Parathyroid adenoma (tissue), 2 donors: ENCODE measurements around the gene RSPRY1.

ENCODE experiments used
- H2AFZ ChIP-seq: fragments of 300-600 bp; sonication (generic); one replicate; pipeline ENCODE4 v1.7.0; 2017; ENCODE audit warnings: antibody characterized with exemption, mild to moderate bottlenecking
- H3K27ac ChIP-seq: fragments of 300-600 bp; sonication (generic); one replicate; pipeline ENCODE4 v1.7.0; 2017
- H3K27me3 ChIP-seq: fragments of 300-600 bp; sonication (generic); one replicate; pipeline ENCODE4 v1.7.0; 2017; ENCODE audit warnings: low read length; ENCODE audit not compliant: control insufficient read depth, insufficient read depth
- H3K36me3 ChIP-seq: fragments of 300-600 bp; sonication (generic); one replicate; pipeline ENCODE4 v1.7.0; 2017; ENCODE audit warnings: low read length; ENCODE audit not compliant: control insufficient read depth, insufficient read depth
- H3K4me1 ChIP-seq: fragments of 300-600 bp; sonication (generic); one replicate; pipeline ENCODE4 v1.7.0; 2017; ENCODE audit warnings: control low read depth
- H3K4me2 ChIP-seq: fragments of 300-600 bp; sonication (generic); one replicate; pipeline ENCODE4 v1.7.0; 2017; ENCODE audit warnings: low read length
- H3K4me3 ChIP-seq: fragments of 300-600 bp; sonication (generic); one replicate; pipeline ENCODE4 v1.7.0; 2017; ENCODE audit warnings: low read depth, low read length
- H3K79me2 ChIP-seq: fragments of 300-600 bp; sonication (generic); one replicate; pipeline ENCODE4 v1.7.0; 2017; ENCODE audit warnings: control low read depth
- H3K9ac ChIP-seq: fragments of 300-600 bp; sonication (generic); one replicate; pipeline ENCODE4 v1.7.0; 2017; ENCODE audit warnings: mild to moderate bottlenecking
- H3K9me3 ChIP-seq: fragments of 300-600 bp; sonication (generic); one replicate; pipeline ENCODE4 v1.7.0; 2017; ENCODE audit warnings: low read length; ENCODE audit not compliant: control insufficient read depth
- CTCF ChIP-seq: fragments of 300-600 bp; sonication (generic); IDR thresholded peaks from one replicate; pipeline ENCODE4 v1.7.0; 2017; ENCODE audit warnings: antibody characterized with exemption, mild to moderate bottlenecking
- donor health status: primary hyperparathyroidism.

The RSPRY1 gene

DNA sequence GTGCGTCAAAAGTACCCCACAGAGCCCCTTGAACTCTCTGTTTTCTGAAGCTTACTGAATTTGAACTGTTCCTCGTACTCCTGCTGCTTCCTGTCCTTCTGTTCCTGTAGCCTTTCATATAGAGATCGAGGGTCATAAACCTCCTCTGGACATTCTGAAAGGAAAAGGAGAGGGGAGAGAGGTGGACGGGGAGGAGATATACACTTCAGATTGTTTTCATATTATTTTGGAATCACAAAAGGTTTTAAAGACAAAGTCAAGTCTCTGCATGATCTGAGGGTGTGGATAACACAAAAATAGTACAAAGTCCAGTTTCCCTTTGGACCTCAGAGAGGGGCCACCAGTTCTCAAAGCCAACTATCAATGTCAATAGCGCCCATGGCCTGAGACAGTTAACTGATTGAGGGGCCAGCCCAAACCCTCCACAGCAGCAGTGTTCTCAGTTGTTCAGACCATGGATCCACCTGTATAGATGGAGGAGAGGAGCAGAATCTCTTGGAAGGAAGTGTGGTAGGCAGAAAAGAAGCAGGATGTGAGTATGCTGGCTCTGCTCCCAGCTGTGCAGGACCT is 13.3 kb upstream of the RSPRY1 start:
- Histone ChIP-seq H3K4me2 (no peak overlapping the region), H3K9ac (no peak overlapping the region), H3K27me3 (no peaks in the 10 kb centered on the region), H3K79me2 (peaks cover 6% of the 10 kb centered on the region), H3K4me3 (no peak overlapping the region), H2AFZ (no peak overlapping the region), H3K36me3 (no peaks in the 10 kb centered on the region), H3K4me1 (no peaks in the 10 kb centered on the region), H3K27ac (no peak overlapping the region), H3K9me3 (no peaks in the 10 kb centered on the region)
- TF ChIP-seq CTCF, result no peak

DNA sequence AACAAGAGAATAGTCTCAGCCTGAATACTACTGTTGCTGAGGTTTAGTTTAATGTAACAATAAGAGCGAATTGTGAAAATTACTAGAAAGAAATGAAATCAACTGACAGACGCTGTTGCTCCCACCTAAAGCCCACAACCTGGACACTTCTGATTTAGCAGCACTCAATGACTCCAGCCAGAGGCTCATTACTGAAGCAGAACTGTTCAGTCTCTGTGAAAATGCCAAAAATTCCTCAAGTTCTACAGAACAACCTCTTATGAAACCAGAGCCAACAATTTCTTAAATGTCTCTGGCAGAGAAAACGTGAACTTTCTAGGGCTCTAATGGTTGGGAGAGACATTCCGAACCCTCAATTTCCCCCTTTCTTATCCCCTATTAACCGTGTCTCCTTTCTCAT is 10.2 kb upstream of the RSPRY1 start:
- no peak overlapping the region for H3K27ac ChIP-seq

DNA sequence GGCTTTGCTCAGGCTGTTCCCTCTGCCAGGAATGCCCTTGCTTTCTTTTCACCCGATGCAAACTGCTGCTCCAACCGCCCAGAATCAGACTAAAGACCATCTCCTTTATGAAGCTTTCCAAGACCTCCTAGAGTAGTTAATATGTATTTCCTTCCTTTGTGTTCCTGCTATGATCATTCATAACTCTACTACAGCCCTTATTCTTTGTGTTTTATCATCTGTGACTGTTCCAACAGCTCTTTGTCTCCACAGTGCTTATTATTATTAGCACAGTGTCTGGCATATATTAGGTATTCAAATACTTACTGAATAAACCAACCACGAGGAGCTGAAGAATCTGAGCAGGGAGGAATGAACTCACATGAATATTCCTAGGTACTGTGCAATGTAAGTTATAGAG is 7.9 kb upstream of the RSPRY1 start:
- Histone ChIP-seq H3K79me2 (peaks cover 14% of the 10 kb centered on the region), H3K27ac (no peak overlapping the region), H3K9me3 (no peaks in the 10 kb centered on the region), H2AFZ (no peak overlapping the region), H3K4me2 (no peak overlapping the region), H3K36me3 (no peaks in the 10 kb centered on the region), H3K27me3 (no peaks in the 10 kb centered on the region), H3K9ac (no peak overlapping the region), H3K4me3 (no peak overlapping the region), H3K4me1 (no peaks in the 10 kb centered on the region)
- no peak for TF ChIP-seq CTCF

More for the DNA sequence above, 10.2 kb upstream of the RSPRY1 start:
- no peaks in the 10 kb centered on the region for H3K9me3 ChIP-seq
- no peak overlapping the region for H3K4me2 ChIP-seq
- no peaks in the 10 kb centered on the region for H3K4me1 ChIP-seq
- H3K79me2 ChIP-seq, result peaks cover 6% of the 10 kb centered on the region
- no peak overlapping the region for H2AFZ ChIP-seq
- no peak for TF ChIP-seq CTCF
- H3K27me3 ChIP-seq, result no peaks in the 10 kb centered on the region
- no peak overlapping the region for H3K4me3 ChIP-seq
- no peaks in the 10 kb centered on the region for H3K36me3 ChIP-seq
- H3K9ac ChIP-seq, result no peak overlapping the region

DNA sequence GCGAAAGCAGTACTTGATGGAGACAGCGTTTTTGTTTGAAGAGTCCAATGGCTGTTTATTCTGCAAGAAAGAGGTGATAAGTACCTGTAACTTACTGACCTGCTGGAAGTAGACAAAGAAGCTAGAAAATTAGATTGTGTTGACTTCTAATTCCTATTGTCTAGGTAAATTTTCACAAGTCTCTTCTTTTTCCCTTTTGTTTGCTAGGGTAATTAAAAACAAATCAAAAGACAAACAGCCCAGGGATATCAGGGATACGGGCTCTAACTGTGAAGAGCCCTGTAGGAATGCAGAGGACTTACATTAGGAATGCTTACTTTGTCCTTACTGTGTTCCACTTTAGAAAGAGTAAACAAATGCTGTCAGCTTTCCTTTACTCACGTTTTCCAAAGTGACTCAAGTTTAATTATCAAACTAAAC is 7.3 kb upstream of the RSPRY1 start:
- Histone ChIP-seq H3K27ac (no peak overlapping the region), H3K4me2 (no peak overlapping the region), H3K4me1 (no peaks in the 10 kb centered on the region), H3K4me3 (no peak overlapping the region), H3K27me3 (no peaks in the 10 kb centered on the region), H3K9ac (no peak overlapping the region), H3K9me3 (no peaks in the 10 kb centered on the region), H3K36me3 (no peaks in the 10 kb centered on the region), H2AFZ (no peak overlapping the region), H3K79me2 (peaks cover 14% of the 10 kb centered on the region)
- TF ChIP-seq CTCF, result no peak

DNA sequence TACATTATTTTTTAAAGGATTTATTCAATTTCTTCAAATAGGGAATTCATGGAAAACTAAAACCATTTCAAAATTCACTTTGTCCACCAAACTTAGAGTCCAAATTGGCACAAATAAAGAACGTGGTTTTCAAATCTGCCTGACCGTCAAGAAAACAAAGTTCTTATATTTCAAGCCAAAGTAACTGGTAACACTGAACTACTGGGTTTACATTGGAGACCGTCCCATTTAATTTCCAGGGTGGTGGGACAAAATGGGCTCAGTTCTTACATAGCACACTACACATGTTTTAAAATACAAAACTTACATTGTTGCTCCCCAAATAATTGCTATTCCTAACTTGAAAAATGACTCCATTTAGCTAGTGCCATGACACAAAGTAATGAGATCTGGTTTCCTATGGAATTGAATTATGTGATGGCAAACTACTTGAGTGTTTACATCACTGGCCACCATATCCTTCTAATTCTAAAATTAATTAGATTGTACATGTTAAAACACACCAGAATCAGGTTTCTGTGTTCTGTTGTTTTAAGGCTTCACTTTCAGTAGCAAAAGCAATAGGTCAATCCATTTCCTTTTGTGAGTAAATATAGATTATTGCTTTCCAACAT is 6.8 kb upstream of the RSPRY1 start:
- Histone ChIP-seq H3K9me3 (no peaks in the 10 kb centered on the region), H3K27me3 (no peaks in the 10 kb centered on the region), H3K4me2 (no peak overlapping the region), H3K79me2 (peaks cover 18% of the 10 kb centered on the region), H3K27ac (no peak overlapping the region), H3K4me1 (no peaks in the 10 kb centered on the region), H3K9ac (no peak overlapping the region), H3K36me3 (no peaks in the 10 kb centered on the region), H2AFZ (no peak overlapping the region), H3K4me3 (no peak overlapping the region)
- TF ChIP-seq CTCF, result no peak
